ENCODE data around the gene COMMD3.

- TF ChIP-seq CTCF (IDR thresholded peaks at IDR 0.05) (no peak), ATF3 (CRISPR knock-in tag; conservative IDR thresholded peaks at IDR 0.05) (no peak), ETV6 (CRISPR knock-in tag; IDR thresholded peaks at IDR 0.05) (peak; percentile 76; the same call in 1 of the 2 replicates), ZNF138 (CRISPR knock-in tag; conservative IDR thresholded peaks at IDR 0.05) (peak; percentile 84), USF1 (CRISPR knock-in tag; IDR thresholded peaks at IDR 0.05) (peak; percentile 61; the same call in 1 of the 2 replicates), ESRRA (CRISPR knock-in tag; IDR thresholded peaks at IDR 0.05; ENCODE audit: borderline replicate concordance) (peak; percentile 73; the same call in 1 of the 2 replicates), SMAD3 (CRISPR knock-in tag; IDR thresholded peaks at IDR 0.05; ENCODE audit: borderline replicate concordance) (0 out of 2 replicates have a peak, but pooled peaks have one; percentile 28), RELA (CRISPR knock-in tag; IDR thresholded peaks at IDR 0.05; ENCODE audit: borderline replicate concordance) (peak; percentile 81; the same call in 1 of the 2 replicates)
Measured at GRCh38 chr10:22345301-22346095, 29.3 kb downstream of the COMMD3 start, which contains the start of gene SPAG6.
